GM21360 (cell line): ENCODE measurements around the gene EFHC1.
"Not testable (repeated sequence)": the region's sequence is repeated elsewhere in the genome, so short reads cannot be mapped to it uniquely, and the experiment has no call there.

Experiments used
- ATAC-seq: cut with Tn5 transposase; IDR thresholded peaks from one replicate; pipeline ENCODE4 v1.9.1; 2021; ENCODE audit warnings: mild to moderate bottlenecking, moderate library complexity; ENCODE audit not compliant: unreplicated experiment

EFHC1 gene

DNA sequence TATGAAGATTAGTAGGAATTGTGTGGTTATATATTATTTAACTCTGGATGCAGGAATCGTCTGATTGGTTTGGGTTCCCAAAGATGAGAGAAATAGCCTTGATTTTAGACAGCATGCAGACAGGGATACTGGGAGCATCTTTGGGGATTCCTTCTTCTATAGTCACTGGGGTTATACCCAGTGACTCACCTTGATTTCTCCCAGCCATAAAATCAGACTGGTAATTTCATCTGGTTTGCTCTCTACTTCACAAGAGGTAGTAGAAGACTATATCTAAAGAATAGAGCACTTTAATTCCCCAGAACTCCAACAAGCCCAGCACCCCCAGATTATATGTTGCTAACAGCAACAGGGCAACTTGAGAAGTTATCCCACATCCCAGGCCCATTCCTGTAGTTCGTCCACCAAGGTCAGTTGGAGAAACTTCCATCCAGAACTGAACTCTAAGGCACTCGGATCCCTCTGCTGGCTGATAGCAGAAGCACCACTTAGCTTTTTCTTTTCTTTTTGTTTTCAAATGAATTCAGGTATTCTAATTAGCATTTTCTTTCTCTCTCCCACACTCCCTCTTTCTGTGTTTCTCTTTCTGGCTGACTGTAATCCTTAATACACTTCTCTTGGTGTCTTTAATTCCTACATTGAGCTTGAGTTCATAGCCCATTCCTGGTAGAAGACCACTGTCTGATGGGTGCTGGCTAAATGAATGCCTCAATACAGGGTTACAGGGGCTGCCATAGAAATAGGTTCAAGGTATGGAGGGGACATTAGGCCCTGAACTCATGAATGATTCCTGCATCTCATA, 20.4 kb upstream of the EFHC1 start:
- no peak for ATAC-seq

- ATAC-seq, result no peak
Observed at GRCh38 chr6:52400313-52401041, 19.7 kb upstream of the EFHC1 start.

DNA sequence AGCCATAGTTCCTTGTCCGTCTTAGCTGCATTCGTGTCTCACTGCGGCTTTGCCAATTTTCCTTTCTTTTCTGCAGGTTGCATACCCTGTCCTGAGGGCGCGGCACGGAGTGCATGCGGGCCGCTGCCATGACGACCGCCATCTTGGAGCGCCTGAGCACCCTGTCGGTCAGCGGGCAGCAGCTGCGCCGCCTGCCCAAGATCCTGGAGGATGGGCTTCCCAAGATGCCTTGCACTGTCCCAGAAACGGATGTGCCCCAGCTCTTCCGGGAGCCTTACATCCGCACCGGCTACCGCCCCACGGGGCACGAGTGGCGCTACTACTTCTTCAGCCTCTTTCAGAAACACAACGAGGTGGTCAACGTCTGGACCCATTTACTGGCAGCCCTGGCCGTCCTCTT, 17.1 kb upstream of the EFHC1 start:
- ATAC-seq, result no peak

GRCh38 chr6:52403627-52404026, 16.5 kb upstream of the EFHC1 start:
- ATAC-seq, result no peak

GRCh38 chr6:52405243-52405642, 14.9 kb upstream of the EFHC1 start:
- ATAC-seq, result no peak

DNA sequence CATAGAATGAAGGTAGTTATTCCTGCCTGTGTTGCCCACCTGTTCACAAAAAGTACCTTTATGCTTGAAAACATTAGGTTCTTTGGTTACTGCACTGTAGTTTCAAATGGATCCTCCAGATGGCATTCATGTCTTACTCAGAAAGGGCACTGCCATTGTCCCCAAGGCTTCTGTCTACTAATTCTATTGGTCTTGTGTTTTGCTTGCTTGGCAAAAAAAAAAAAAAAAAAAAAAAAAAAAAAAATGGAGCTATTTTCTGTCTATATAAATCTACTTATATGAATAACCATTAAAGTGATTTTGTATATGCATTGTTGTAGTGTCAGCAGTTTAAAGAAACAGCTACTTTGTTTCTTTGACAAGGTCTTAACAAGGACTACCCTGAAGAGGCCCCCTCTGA, 12.7 kb upstream of the EFHC1 start:
- ATAC-seq, result no peak

DNA sequence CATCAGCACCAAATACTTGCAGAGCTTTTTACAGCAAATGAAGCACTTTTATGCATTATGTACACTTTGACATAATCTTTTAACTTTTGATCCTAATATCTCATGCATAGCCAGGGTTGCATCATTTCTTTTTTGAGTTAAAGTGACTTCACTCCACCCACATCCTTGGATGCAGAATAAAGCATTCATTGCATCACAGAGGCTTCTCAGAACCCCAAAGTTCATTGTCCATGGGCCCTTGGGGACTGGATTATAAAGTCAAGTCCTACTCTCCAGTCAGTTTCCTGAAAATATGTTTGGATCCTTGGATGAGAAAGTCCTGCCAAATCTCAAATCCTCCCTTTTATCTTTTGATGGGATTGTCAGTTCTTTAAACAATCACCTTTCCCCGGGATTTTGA, 10.6 kb upstream of the EFHC1 start:
- ATAC-seq, result no peak

DNA sequence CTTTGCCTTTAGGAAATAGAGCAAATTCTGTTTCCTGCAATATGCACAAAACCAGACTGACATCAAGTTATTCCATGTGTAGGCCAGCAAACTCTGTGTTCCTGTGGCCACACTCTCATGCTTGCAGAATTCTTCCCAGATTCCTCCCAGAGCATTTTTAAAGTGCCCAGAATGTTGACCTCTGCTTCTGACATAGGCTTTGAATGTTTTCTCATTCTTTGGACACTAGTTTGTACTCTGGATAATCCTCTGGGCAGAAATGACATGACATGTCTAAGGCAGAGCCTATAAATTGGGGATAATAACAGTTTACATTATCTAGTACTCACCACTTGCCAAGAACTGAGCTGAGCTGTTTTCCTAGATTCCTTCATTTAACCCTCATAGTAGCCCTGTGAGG, 9.2 kb upstream of the EFHC1 start:
- ATAC-seq, result no peak

DNA sequence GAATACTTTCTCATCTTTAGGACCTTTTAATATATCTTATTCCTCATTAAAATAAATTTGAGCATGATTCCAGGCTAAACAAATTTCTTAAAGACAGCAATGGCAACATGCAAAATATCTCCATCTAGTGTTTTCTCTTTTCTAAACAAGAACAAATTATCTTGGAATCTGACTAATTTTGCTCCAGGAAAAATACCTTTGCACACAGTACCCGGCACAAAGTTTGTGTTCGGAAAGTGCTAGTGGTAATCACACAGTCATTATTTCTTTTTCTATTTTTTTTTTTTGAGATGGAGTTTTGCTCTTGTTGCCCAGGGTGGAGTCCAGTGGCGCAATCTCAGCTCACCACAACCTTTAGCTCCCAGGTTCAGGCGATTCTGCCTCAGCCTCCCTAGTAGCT, 8.2 kb upstream of the EFHC1 start:
- ATAC-seq, result no peak

GRCh38 chr6:52415333-52415732, 4.8 kb upstream of the EFHC1 start:
- ATAC-seq, result no peak

GRCh38 chr6:52415917-52416628, 4.1 kb upstream of the EFHC1 start:
- no peak for ATAC-seq

DNA sequence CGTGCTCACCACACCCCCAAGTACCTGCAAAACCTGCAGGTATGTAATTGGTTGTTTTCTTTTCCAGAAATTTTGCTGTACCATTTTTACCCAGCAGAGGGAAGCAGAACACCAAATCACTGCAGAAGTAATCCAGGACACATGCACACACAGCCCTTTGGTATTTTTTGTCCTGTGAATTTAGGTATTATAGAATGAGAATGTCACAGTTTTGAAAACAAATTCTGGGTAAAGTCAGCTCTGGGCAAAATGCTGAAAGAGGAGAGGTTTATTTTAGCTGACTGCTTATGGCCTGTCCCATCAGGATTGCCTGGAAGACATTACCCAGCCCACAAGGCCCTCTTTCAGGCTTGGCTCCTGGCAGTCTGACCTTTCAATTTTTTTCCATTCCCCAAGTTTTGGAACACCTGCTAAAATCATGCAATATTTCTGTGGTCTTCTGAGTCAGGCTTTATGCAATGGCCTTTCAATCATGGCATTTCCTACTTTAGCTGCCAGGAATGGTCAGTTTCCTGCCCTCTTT, 3.5 kb upstream of the EFHC1 start:
- ATAC-seq, result no peak

- ATAC-seq, result no peak
Observed at GRCh38 chr6:52417675-52418111, 2.4 kb upstream of the EFHC1 start.

- no peak for ATAC-seq
Observed at GRCh38 chr6:52418606-52419005, 1.5 kb upstream of the EFHC1 start.

DNA sequence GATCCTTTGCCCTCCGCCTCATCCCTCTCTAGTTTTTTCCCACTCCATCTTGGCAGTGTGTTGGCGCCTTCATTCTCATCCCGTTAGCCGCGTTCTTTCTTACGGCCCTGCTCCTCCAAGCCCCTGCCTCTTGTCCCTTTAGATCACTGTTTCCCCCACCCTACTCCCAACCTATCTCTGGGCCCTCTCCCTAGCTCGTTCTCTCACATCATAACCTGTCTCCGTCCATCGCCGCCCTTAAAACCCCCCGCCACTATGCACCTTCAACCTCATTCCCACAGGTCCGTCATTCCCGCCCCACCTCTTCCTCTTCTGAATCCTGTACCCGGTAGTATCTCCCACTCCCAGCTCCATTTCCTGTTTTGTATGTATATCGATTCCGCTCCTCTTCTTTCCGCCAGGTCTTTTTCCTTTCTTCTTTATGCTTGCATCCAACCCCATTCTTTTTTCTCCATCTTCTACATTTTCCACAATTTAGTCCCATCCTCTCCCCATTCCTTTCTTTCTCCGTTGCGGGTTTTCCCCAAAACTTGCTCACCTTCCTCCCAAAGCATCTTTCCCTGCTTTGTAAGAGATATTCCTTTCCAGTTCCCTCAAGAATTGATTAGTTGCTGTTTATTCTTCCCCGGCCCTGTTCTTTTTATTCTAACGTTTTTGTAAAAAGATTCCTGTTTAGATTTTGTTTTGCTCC, 671 bp downstream of the EFHC1 start:
- no peak for ATAC-seq

DNA sequence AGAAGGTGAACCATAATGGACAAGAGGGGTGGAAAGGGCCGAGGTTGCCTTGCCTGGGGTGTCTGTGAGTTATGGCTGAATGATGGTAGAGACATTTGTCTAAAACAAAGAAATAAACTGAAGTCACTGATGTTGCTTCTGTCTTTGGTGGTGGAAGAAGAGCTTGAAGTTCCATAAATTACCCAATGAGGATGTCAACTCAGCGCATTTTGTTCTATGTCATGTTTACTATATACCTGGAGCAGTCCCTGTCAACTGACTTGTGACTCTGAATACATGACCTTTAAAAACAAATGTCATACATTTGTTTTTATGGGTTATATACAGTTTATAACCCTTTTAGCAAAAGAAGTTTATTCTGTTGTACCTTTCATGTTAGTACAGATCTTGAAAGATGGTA, 2.0 kb downstream of the EFHC1 start:
- ATAC-seq, result no peak

DNA sequence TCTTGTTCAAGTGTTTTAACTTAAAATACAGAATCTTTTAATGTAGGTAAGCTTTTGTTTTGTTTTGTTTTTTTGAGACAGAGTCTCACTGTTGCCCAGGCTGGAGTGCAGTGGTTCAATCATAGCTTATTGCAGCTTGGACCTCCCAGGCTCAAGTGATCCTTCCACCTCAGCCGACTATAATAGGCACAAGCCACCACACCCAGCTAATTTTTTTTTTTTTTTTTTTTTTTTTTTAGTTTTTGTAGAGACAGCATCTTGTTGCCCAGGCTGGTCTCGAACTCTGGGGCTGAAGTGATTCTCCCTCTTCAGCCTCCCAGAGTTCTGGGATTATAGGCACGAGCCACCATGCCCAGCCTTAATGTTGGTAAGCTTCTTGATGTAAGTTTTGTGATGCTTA, 3.3 kb downstream of the EFHC1 start:
- ATAC-seq, result no peak

- no peak for ATAC-seq
Observed at GRCh38 chr6:52423971-52424381, 3.8 kb downstream of the EFHC1 start.

- ATAC-seq, result no peak
Observed at GRCh38 chr6:52424513-52424912, 4.4 kb downstream of the EFHC1 start.

DNA sequence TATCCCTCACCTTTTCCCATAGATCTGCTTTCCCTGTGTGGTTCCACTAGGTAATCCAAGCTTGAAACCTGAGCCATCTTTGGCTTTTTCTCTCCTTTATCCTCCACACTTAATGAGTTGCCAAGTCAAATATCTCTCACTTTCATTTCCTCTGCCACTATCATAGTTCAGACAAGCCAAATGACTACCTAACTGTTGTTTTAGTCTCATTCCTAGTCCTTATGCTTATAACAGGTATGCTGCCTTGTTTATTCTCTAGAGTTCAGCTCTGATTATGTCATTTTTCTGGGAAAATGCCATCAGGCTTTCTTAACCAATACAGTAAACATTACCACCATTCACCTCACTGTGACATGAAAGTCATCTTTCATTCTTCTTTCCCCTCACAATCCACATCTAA, 6.5 kb downstream of the EFHC1 start:
- ATAC-seq, result no peak

GRCh38 chr6:52433294-52433693, 13.2 kb downstream of the EFHC1 start:
- not testable (repeated sequence) for ATAC-seq
